Measurements from ENCODE around the gene CCDC50. TPM values are rescaled to one million over a fixed set of nuclear protein-coding genes. Genes with fewer than 3 reads are reported as not detected.

The CCDC50 gene
- total RNA-seq, 1 experiment from 2014 or later, result 124 TPM

GRCh38 chr3:191438150-191438814, 109.1 kb downstream of the CCDC50 start:
- DNase-seq, result no peak
- no peaks in the 10 kb centered on the region for H3K4me1 Mint-ChIP-seq (ENCODE audit: low read depth, unreplicated experiment)
- no peak overlapping the region for H3K27ac Mint-ChIP-seq (ENCODE audit: unreplicated experiment)
- H3K9me3 Mint-ChIP-seq (ENCODE audit: low read depth, unreplicated experiment), result no peaks in the 10 kb centered on the region
- H3K4me3 Mint-ChIP-seq (ENCODE audit: low read depth, unreplicated experiment), result no peak overlapping the region
- no TSS peak for BruUV-seq (replicated peaks)
- intact Hi-C loops (cut with micrococcal nuclease; ENCODE audit: unreplicated experiment), result no loop called here
- CTCF ChIA-PET, result no interaction called here
- TF ChIP-seq, protein P1, sequence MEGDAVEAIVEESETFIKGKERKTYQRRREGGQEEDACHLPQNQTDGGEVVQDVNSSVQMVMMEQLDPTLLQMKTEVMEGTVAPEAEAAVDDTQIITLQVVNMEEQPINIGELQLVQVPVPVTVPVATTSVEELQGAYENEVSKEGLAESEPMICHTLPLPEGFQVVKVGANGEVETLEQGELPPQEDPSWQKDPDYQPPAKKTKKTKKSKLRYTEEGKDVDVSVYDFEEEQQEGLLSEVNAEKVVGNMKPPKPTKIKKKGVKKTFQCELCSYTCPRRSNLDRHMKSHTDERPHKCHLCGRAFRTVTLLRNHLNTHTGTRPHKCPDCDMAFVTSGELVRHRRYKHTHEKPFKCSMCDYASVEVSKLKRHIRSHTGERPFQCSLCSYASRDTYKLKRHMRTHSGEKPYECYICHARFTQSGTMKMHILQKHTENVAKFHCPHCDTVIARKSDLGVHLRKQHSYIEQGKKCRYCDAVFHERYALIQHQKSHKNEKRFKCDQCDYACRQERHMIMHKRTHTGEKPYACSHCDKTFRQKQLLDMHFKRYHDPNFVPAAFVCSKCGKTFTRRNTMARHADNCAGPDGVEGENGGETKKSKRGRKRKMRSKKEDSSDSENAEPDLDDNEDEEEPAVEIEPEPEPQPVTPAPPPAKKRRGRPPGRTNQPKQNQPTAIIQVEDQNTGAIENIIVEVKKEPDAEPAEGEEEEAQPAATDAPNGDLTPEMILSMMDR (IDR thresholded peaks at IDR 0.05; ENCODE audit: unreplicated experiment), result no peak
- no peaks in the 10 kb centered on the region for H3K27me3 Mint-ChIP-seq (ENCODE audit: unreplicated experiment)
- H3K36me3 Mint-ChIP-seq (ENCODE audit: insufficient read depth, unreplicated experiment), result no peaks in the 10 kb centered on the region

DNA sequence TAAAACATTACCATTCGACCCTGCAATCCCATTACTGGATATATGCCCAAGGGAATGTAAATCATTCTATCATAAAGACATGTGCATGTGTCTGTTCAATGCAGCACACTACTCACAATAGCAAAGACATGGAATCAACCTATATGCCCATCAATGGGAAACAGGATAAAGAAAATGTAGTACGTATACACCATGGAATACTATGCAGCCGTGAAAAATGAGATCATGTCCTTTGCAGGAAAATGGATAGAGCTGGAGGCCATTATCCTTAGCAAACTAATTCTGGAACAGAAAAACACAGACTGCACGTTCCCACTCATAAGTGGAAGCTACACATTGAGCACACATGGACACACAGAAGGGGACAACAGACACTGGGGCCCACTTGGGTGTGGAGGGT, 111.3 kb downstream of the CCDC50 start:
- no peak overlapping the region for H3K27ac Mint-ChIP-seq (ENCODE audit: unreplicated experiment)
- H3K27me3 Mint-ChIP-seq (ENCODE audit: unreplicated experiment), result no peaks in the 10 kb centered on the region
- CTCF ChIA-PET, result interaction anchor here (0.5 kb wide), 1 partner anchor 585 kb away, joined by 5 read pairs; no protein-coding TSS in a partner anchor
- no peaks in the 10 kb centered on the region for H3K4me1 Mint-ChIP-seq (ENCODE audit: low read depth, unreplicated experiment)
- no TSS peak for BruUV-seq (replicated peaks)
- no peaks in the 10 kb centered on the region for H3K36me3 Mint-ChIP-seq (ENCODE audit: insufficient read depth, unreplicated experiment)
- TF ChIP-seq, protein P1 (IDR thresholded peaks at IDR 0.05; ENCODE audit: unreplicated experiment), result no peak
- no peak overlapping the region for H3K4me3 Mint-ChIP-seq (ENCODE audit: low read depth, unreplicated experiment)
- intact Hi-C loops (cut with micrococcal nuclease; ENCODE audit: unreplicated experiment), result no loop called here
- H3K9me3 Mint-ChIP-seq (ENCODE audit: low read depth, unreplicated experiment), result no peaks in the 10 kb centered on the region
- DNase-seq, result no peak

DNA sequence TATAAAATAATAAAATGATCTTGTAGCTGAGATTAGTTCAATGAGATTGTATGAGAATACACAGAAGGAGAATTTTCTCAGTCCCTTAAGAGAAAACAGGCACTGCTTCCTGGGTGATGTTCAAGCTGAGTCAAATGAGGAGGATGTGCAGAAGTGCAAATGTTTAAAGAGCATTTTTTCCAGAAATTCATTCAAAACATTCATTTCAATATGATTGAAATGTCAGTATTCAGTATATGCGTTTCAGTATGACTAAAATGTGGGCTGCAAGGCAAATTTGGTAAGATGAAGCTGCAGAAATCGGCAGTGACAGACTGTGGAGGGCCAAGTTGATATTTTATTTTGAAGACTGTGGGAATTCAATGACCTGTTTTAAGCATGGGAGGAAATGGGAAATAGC, 112.5 kb downstream of the CCDC50 start:
- BruUV-seq (replicated peaks), result no TSS peak
- no peak overlapping the region for H3K27ac Mint-ChIP-seq (ENCODE audit: unreplicated experiment)
- DNase-seq, result no peak
- TF ChIP-seq, protein P1 (IDR thresholded peaks at IDR 0.05; ENCODE audit: unreplicated experiment), result no peak
- no peaks in the 10 kb centered on the region for H3K27me3 Mint-ChIP-seq (ENCODE audit: unreplicated experiment)
- intact Hi-C loops (cut with micrococcal nuclease; ENCODE audit: unreplicated experiment), result no loop called here
- CTCF ChIA-PET, result no interaction called here
- no peak overlapping the region for H3K4me3 Mint-ChIP-seq (ENCODE audit: low read depth, unreplicated experiment)
- H3K4me1 Mint-ChIP-seq (ENCODE audit: low read depth, unreplicated experiment), result no peaks in the 10 kb centered on the region
- no peaks in the 10 kb centered on the region for H3K9me3 Mint-ChIP-seq (ENCODE audit: low read depth, unreplicated experiment)
- H3K36me3 Mint-ChIP-seq (ENCODE audit: insufficient read depth, unreplicated experiment), result no peaks in the 10 kb centered on the region

DNA sequence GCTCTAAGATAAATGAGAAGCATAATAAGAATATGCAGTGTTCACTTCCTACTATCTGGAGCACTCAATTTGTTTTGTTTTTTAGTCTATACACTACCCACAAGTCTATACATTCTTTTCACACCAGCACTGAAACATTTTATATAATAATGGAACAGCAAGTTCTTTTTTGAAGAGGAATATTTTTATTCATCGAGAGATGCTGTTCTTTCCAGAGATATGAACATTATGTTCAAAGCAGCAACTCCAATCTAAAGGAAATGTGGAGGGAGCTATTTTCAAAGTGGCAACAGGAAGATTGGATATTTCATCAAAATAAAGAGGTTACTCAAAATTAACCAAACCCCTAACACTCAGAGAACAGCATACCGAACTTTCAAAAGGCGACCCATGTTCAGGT, 115.4 kb downstream of the CCDC50 start:
- TF ChIP-seq, protein P1 (IDR thresholded peaks at IDR 0.05; ENCODE audit: unreplicated experiment), result no peak
- Mint-ChIP-seq H3K36me3 (ENCODE audit: insufficient read depth, unreplicated experiment) (no peaks in the 10 kb centered on the region), H3K27ac (ENCODE audit: unreplicated experiment) (no peak overlapping the region), H3K4me3 (ENCODE audit: low read depth, unreplicated experiment) (no peak overlapping the region), H3K9me3 (ENCODE audit: low read depth, unreplicated experiment) (no peaks in the 10 kb centered on the region), H3K4me1 (ENCODE audit: low read depth, unreplicated experiment) (no peaks in the 10 kb centered on the region), H3K27me3 (ENCODE audit: unreplicated experiment) (no peaks in the 10 kb centered on the region)
- no peak for DNase-seq
- CTCF ChIA-PET, result no interaction called here
- intact Hi-C loops (cut with micrococcal nuclease; ENCODE audit: unreplicated experiment), result no loop called here
- BruUV-seq (replicated peaks), result no TSS peak

Other genes starting within 250 kb of the CCDC50 start
- gene OSTN, start 130.2 kb upstream of the CCDC50 start, total RNA-seq (2022), result not detected in 2 replicates
- gene UTS2B, start 1.1 kb downstream of the CCDC50 start, total RNA-seq (2022), result 1.5 and 1.6 TPM in 2 replicates
- gene PYDC2, start 131.8 kb downstream of the CCDC50 start, total RNA-seq (2022), result not detected in 2 replicates